Heart left ventricle (tissue), 16 donors: ENCODE data around the gene PLA2G4D. TPM values are rescaled to one million over a fixed set of nuclear protein-coding genes. Genes with fewer than 3 reads are reported as not detected.

ENCODE experiments used
- ATAC-seq, 4 donors: fragments of 200-7000 bp; cut with Tn5 transposase; one replicate each; pipeline ENCODE4 v1.9.1; 2020 to 2022; ENCODE audit warnings: moderate library complexity in 4 of 4, mild to moderate bottlenecking in 3 of 4, moderate number of reproducible peaks in 1 of 4
- DNase-seq, 5 donors: peaks; one replicate each; pipeline ENCODE4 v3.0.0-alpha.2; 2020
- H3K27ac ChIP-seq, 12 donors: fragments of 200-600 bp; sonication (generic) in 4 of 12; one replicate each; pipeline versions ENCODE4 v1.5.0 to v1.8.0; 2016 to 2022; ENCODE audit warnings: mild to moderate bottlenecking in 2 of 12
- H3K27me3 ChIP-seq, 9 donors: fragments of 200-600 bp; sonication (generic) in 2 of 9; one replicate each; pipeline versions ENCODE4 v1.5.1 to v1.8.0; 2016 to 2022; ENCODE audit warnings: mild to moderate bottlenecking in 3 of 9
- H3K36me3 ChIP-seq, 9 donors: fragments of 200-600 bp; sonication (generic) in 2 of 9; one replicate each; pipeline versions ENCODE4 v1.5.0 to v1.8.0; 2018 to 2022; ENCODE audit warnings: mild to moderate bottlenecking in 2 of 9
- H3K4me1 ChIP-seq, 12 donors: fragments of 200-600 bp; sonication (generic) in 4 of 12; one replicate each; pipeline versions ENCODE4 v1.5.0 to v1.8.0; 2016 to 2022; ENCODE audit warnings: mild to moderate bottlenecking in 3 of 12
- H3K4me3 ChIP-seq, 12 donors: fragments of 200-600 bp; sonication (generic) in 4 of 12; one replicate each; pipeline versions ENCODE4 v1.5.0 to v1.8.0; 2017 to 2022; ENCODE audit warnings: mild to moderate bottlenecking in 9 of 12, moderate library complexity in 4 of 12
- H3K9me3 ChIP-seq, 12 donors: fragments of 200-600 bp; sonication (generic) in 4 of 12; one replicate each; pipeline versions ENCODE4 v1.5.0 to v1.8.0; 2016 to 2022; ENCODE audit warnings: mild to moderate bottlenecking in 1 of 12
- CTCF ChIP-seq, 12 donors: fragments of 200-600 bp; sonication (generic) in 4 of 12; IDR thresholded peaks; one replicate each; pipeline versions ENCODE4 v1.5.0 to v1.8.0; 2018 to 2022; ENCODE audit warnings: antibody characterized with exemption in 12 of 12, mild to moderate bottlenecking in 5 of 12
- POLR2A ChIP-seq, 2 donors: fragments of 450-650 bp; IDR thresholded peaks; one replicate each; pipeline ENCODE4 v1.6.1; 2017; ENCODE audit warnings: antibody characterized with exemption in 2 of 2, mild to moderate bottlenecking in 2 of 2, moderate library complexity in 2 of 2
- WGBS, 4 donors: extraction: QIAGEN DNeasy Blood & Tissue Kit in 2 of 4; methylation state at CpG; one replicate each; pipeline versions ENCODE4 v1.1.5 to v1.1.7; 2013 to 2018; 5-methylcytosine and 5-hydroxymethylcytosine counted together
- intact Hi-C, 10 donors: fragments of 100-400 bp; cut with DNase I; formaldehyde crosslinking; loops; one replicate each; pipeline versions ENCODE4 v1.11.1 to v1.14.2; 2022
- polyA plus RNA-seq, 2 donors: library from polyadenylated mRNA; stranded (reverse); fragments of 200-250 nt; gene quantifications; one replicate each; pipeline ENCODE4 v1.2.3, GENCODE V29; 2013
- total RNA-seq, 9 donors: library from RNA; depleted of rRNA in 2 of 9; stranded (reverse); fragments of >200 nt in 2 of 9; fragmentation: NEBNext Ultra II Directional in 3 of 9; extraction: Animal tissue kit (Norgen Biotek cat#: 25700) in 3 of 9; gene quantifications; one replicate each; pipeline versions ENCODE4 v1.1.0 to v1.2.4, GENCODE V29; 2016 to 2023
- donor health status: ischemic (EF 13 %, LVEDD 7.1; RV severe dilation, severe dysfunction).
- donor health status: healthy with polysubstance abuse.
- donor health status: DM: no; HTN: yes; CAD: no.
- donor health status: DM: no; HTN: no; CAD: no.
- donor health status: ischemic (EF 25% LVEDD 6.9; RV normal size, moderate dysfunction).
- donor health status: ischemic (EF 25% LVEDD 5.7; RV mildly dilated, moderate dysfunction).
- donor health status: healthy.
- donor health status: DM: yes; HTN: yes; CAD: no.
- donor health status: ischemic (EF 35%, LVEDD 5.7; RV mildly dilated, moderate dysfunction).
- donor health status: nonischemic (EF 11% LVEDD 7.7; RV severe dilation, severe dysfunction).
- donor health status: DM: yes; HTN: yes; CAD: no.
- donor health status: PGD.
- donor health status: ischemic (EF 29% LVEDD 5.4; RV normal size, mild dysfunction).
- donor health status: nonischemic (EF 23%, LVEDD 6.1; RV moderate dilation, normal function).

Gene PLA2G4D
- total and polyA plus RNA-seq, 11 donors = not detected

- TF ChIP-seq CTCF (IDR thresholded peaks at IDR 0.05) (peak; percentile 87 to 98 (median 94)), POLR2A (IDR thresholded peaks at IDR 0.05) (no peak)
- intact Hi-C loops = loop anchor here in 4 of 10 donors (1.0 to 5.0 kb wide), 5 partner anchors 16 to 95 kb away; no protein-coding TSS in a partner anchor
- no peaks in the 10 kb centered on the region for H3K36me3 ChIP-seq
- DNase-seq = peak in 4 of 5 donors; percentile 54 to 83 (median 62)
- peak in 3 of 4 donors; percentile 80 to 88 (median 85) for ATAC-seq
- H3K4me3 ChIP-seq = no peak overlapping the region
- WGBS, 4 donors = 25 to 32% (median 28%) methylated on average over 24 to 29 of the region's 29 CpGs
- H3K27me3 ChIP-seq = peaks cover 0 to 20% (median 0%) of the 10 kb centered on the region in 9 donors
- no peaks in the 10 kb centered on the region for H3K9me3 ChIP-seq
- H3K4me1 ChIP-seq = peaks cover 0 to 21% (median 1%) of the 10 kb centered on the region in 12 donors
- H3K27ac ChIP-seq = no peak overlapping the region
Measured at GRCh38 chr15:42084465-42085235, 9.7 kb downstream of the PLA2G4D start.

GRCh38 chr15:42083916-42084315, 10.4 kb downstream of the PLA2G4D start:
- Histone ChIP-seq H3K36me3 (no peaks in the 10 kb centered on the region), H3K27me3 (peaks cover 0 to 20% (median 0%) of the 10 kb centered on the region in 9 donors), H3K4me3 (no peak overlapping the region), H3K4me1 (peaks cover 0 to 13% (median 0%) of the 10 kb centered on the region in 12 donors), H3K27ac (no peak overlapping the region), H3K9me3 (no peaks in the 10 kb centered on the region)
- intact Hi-C loops = loop anchor here in 4 of 10 donors (1.0 to 5.0 kb wide), 4 partner anchors 15 to 92 kb away; no protein-coding TSS in a partner anchor
- ATAC-seq (no peak), DNase-seq (no peak)
- WGBS, 4 donors = 75 to 88% (median 83%) methylated on average over 13 of the region's 13 CpGs
- no peak for TF ChIP-seq POLR2A (IDR thresholded peaks at IDR 0.05)
- TF ChIP-seq CTCF (IDR thresholded peaks at IDR 0.05) = no peak

GRCh38 chr15:42083605-42083908, 10.8 kb downstream of the PLA2G4D start:
- 92 to 100% (median 96%) methylated on average over 2 to 3 of the region's 3 CpGs for WGBS, 4 donors
- Histone ChIP-seq H3K4me1 (peaks cover 0 to 10% (median 0%) of the 10 kb centered on the region in 12 donors), H3K27ac (no peak overlapping the region), H3K36me3 (no peaks in the 10 kb centered on the region), H3K27me3 (peaks cover 0 to 20% (median 0%) of the 10 kb centered on the region in 9 donors), H3K4me3 (no peak overlapping the region), H3K9me3 (no peaks in the 10 kb centered on the region)
- intact Hi-C loops = loop anchor here in 2 of 10 donors (5.0 kb wide), 2 partner anchors 49 to 91 kb away; no protein-coding TSS in a partner anchor
- TF ChIP-seq POLR2A (IDR thresholded peaks at IDR 0.05) (no peak), CTCF (IDR thresholded peaks at IDR 0.05) (no peak)
- ATAC-seq (no peak), DNase-seq (no peak)

GRCh38 chr15:42082823-42083604, 11.3 kb downstream of the PLA2G4D start:
- intact Hi-C loops = loop anchor here in 2 of 10 donors (5.0 kb wide), 2 partner anchors 49 to 91 kb away; no protein-coding TSS in a partner anchor
- peaks cover 0 to 10% (median 0%) of the 10 kb centered on the region in 12 donors for H3K4me1 ChIP-seq
- H3K9me3 ChIP-seq = no peaks in the 10 kb centered on the region
- no peak overlapping the region for H3K27ac ChIP-seq
- H3K27me3 ChIP-seq = peaks cover 0 to 20% (median 0%) of the 10 kb centered on the region in 9 donors
- 84 to 93% (median 89%) methylated on average over 14 to 17 of the region's 17 CpGs for WGBS, 4 donors
- no peak overlapping the region for H3K4me3 ChIP-seq
- DNase-seq = no peak
- TF ChIP-seq POLR2A (IDR thresholded peaks at IDR 0.05) (no peak), CTCF (IDR thresholded peaks at IDR 0.05) (no peak)
- H3K36me3 ChIP-seq = no peaks in the 10 kb centered on the region
- ATAC-seq = no peak
